ENCODE results near the gene RIMBP2.

RIMBP2 gene

GRCh38 chr12:130419116-130419515, 297.0 kb downstream of the RIMBP2 start:
- in situ Hi-C loops (cut with HindIII; ENCODE audit: low sequenced_read_pairs), result no loop called here

DNA sequence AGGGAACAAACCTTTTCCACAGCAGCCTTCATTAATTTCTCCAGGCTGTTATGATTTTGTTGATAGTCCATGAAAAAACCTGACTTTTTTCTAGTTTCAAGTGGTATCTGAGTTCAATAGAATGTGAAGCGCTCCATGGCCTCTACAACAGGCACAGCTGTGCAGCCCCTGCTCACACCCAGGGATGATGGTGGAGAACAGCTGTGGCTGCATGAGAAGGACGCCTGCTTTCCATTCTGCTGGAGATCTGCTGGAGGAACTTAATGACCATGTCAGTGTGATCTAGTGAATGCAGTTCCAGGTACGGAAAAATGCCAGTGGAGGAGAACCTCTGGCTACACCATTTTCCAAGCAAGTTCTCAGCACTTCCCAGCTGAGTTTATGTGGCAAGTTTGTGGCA, 297.8 kb downstream of the RIMBP2 start:
- in situ Hi-C loops (cut with HindIII; ENCODE audit: low sequenced_read_pairs), result no loop called here

DNA sequence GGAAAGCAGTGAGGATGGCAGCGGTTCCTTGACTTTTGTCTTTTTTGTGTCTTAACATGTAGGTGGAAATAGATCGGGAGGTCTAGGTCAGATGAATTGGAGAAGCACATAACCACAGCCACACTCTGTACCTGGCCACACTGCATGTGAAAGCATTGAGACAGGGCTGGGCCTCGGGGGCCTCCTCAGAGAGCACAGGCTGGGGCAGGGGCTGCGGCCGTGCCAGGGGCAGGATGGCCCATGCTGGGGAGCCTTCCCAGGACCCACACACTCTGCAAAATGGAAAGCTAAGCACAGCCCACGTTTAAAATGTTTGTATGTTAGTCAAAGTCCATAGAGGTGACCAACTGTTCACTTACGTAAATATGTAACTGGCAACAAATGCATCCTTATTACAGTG, 301.7 kb downstream of the RIMBP2 start:
- in situ Hi-C loops (cut with HindIII; ENCODE audit: low sequenced_read_pairs), result no loop called here

DNA sequence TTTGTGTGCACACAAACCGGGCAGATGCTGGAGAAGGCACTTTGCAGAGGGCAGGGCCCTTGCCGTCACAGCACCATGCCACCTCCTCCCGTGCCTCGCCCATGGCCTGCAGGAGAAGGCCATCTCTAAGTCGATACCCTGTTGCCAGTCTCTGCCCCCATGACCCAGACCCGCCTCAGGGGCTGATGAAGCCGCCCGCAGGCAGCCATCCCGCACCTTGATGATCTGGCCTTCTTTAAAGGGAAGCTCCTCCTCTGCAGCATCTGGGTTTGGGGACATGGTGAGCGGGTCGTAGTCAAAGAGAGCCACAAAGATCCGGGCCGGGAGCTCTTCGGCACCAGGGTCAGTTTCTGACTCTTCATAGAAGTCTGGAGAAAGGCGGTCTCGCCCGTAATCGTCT, 302.2 kb downstream of the RIMBP2 start:
- in situ Hi-C loops (cut with HindIII; ENCODE audit: low sequenced_read_pairs), result no loop called here

- in situ Hi-C loops (cut with HindIII; ENCODE audit: low sequenced_read_pairs), result no loop called here
Measured at GRCh38 chr12:130412384-130412783, 303.7 kb downstream of the RIMBP2 start.

DNA sequence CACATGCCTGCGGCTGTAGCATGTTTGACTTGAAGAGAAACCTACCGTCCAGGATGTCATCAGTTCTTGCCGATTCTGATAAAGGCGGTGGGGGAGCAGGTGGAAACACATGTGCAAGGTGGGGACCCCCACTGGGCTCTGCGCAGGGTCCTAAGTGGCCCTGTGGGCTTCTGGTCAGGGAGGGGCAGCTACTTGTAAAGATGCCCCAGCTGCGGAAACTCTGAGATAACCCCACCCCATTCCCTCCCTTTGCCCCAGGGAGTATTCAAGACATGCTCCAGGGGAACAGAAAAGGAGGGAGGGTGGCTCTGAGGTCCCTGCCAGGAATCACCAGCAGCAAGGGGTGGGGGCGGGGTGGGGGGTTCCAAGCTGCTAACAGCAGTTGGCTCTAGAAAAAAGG, 310.8 kb downstream of the RIMBP2 start:
- in situ Hi-C loops (cut with HindIII; ENCODE audit: low sequenced_read_pairs), result no loop called here

- in situ Hi-C loops (cut with HindIII; ENCODE audit: low sequenced_read_pairs), result no loop called here
Measured at GRCh38 chr12:130401703-130402102, 314.4 kb downstream of the RIMBP2 start.

DNA sequence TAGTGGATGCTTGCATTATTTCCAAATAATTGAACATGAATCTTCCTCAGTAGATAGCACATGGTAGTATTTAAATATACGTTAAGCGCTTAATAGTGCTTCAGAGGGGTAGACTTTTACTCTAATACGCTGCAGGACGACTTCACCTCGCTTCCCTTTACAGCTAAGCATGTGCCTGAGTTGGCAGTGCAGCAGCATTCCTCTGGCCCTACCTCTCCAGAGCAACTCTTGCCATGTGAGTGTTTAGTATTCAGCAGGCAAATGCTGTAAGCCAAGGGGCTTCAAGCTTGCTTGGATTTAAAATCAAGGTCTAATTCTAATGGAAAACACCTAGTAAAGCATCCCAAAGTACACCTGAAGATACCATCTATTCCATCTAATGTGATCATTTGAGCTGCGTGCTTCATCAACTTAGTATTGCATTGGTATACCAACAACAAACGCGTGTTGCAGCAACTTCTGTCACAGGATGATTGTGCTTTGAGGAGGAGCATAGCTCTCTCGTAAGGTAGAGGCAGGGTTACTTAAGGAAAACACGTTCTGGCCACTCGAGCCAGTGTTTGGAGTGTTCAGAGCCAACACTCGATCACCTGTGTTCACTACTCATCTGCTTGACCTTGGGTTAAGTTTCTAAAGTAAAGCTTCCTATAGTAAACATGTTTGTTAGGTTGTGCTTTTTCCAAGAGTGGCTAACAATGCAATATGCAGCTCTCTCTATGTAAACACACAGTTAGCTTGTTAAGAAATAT, 317.8 kb downstream of the RIMBP2 start:
- in situ Hi-C loops (cut with HindIII; ENCODE audit: low sequenced_read_pairs), result no loop called here

DNA sequence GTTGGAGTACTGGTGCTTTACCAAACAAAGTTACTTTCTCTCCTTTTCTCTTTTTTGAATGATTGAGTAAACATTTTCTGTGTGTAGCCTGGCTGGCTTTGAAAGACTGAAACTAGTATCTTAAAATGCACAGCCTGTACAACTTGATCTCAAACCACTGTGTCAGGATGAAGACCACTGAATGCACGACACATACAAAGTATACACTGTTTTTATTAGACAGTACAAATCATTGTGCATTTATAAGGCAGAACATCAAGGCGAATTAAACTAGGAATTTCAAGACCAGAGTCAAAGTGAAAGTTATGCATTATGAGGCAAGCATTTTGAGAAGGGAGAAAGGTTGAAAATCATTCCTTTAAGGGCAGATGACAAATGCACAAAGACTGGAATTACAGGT, 319.4 kb downstream of the RIMBP2 start:
- in situ Hi-C loops (cut with HindIII; ENCODE audit: low sequenced_read_pairs), result no loop called here

DNA sequence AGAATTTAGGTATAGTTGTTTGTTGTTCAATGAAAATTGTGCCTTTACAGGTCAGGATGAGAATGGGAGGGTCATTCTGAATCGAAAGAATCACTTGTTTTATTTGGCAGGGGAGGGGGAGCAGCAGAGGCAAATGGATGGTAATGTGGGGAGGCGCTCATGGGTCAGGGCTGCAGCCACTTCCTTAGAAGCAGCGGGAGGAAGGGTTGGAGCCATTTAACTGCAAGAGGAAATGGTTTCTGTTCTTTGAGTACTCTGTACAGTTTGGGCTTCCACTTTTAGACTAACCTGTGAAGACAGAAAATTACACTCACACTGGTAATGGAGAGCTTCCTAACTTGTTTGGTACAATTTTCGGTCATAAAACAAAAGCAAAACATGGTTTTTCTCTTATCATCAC, 321.2 kb downstream of the RIMBP2 start:
- in situ Hi-C loops (cut with HindIII; ENCODE audit: low sequenced_read_pairs), result no loop called here

DNA sequence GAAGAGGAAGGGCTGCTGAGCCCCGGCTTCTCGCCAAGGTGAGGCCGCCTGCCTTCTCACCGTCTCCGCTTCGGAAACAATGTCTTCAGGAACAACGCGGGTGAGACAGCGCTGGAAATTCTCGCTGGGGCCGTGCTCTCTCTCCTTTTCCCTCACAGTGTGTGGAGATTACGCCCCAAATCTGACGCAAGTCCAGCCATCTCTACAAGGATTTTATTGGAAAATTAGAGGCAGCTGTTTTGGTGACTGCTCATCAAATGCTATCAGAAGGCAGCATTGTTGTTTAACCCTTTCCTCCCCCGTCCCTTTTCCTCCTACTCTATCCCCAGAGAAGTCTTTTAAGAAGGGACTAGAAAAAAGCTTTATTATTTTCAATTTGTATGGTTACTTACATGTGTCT, 324.9 kb downstream of the RIMBP2 start:
- in situ Hi-C loops (cut with HindIII; ENCODE audit: low sequenced_read_pairs), result no loop called here

- in situ Hi-C loops (cut with HindIII; ENCODE audit: low sequenced_read_pairs), result no loop called here
Measured at GRCh38 chr12:130385193-130385592, 330.9 kb downstream of the RIMBP2 start.

DNA sequence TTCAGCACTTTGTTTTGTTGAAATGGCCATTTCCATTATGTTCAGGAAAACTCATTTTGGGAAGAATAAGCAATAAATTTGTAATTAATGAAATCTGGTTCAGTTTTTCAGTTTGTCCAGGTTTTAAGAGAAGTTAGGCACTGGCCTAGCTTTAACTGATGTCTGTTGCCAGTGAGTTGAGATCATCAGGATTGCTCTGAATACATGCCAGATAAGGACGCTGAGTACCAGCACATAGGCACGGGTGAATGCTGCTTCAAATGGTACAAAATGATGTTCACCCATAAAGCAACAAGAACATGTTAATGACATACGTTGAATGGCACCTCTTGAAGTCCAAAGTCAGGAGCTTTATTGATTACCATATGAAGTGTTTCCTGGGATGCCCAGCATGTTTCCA, 331.9 kb downstream of the RIMBP2 start:
- in situ Hi-C loops (cut with HindIII; ENCODE audit: low sequenced_read_pairs), result no loop called here

DNA sequence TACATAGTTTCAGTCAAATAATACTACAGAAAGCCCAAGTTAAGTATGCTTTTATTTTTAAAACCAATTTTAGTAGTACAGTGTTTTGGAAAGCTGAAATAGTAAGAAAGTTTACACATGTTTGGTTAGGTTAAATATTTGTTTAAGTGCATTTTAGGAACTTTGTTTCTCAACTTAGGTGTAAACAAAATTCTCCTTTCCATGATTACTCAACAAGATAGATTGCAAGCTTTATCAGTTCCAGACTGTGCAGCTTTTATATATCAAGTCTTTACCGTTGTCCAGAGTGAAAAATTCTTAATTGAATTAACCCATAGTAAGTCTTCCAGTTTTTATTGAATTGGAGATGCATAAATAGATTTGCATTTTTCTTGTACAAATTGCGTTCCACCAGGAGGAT, 333.3 kb downstream of the RIMBP2 start:
- in situ Hi-C loops (cut with HindIII; ENCODE audit: low sequenced_read_pairs), result no loop called here

DNA sequence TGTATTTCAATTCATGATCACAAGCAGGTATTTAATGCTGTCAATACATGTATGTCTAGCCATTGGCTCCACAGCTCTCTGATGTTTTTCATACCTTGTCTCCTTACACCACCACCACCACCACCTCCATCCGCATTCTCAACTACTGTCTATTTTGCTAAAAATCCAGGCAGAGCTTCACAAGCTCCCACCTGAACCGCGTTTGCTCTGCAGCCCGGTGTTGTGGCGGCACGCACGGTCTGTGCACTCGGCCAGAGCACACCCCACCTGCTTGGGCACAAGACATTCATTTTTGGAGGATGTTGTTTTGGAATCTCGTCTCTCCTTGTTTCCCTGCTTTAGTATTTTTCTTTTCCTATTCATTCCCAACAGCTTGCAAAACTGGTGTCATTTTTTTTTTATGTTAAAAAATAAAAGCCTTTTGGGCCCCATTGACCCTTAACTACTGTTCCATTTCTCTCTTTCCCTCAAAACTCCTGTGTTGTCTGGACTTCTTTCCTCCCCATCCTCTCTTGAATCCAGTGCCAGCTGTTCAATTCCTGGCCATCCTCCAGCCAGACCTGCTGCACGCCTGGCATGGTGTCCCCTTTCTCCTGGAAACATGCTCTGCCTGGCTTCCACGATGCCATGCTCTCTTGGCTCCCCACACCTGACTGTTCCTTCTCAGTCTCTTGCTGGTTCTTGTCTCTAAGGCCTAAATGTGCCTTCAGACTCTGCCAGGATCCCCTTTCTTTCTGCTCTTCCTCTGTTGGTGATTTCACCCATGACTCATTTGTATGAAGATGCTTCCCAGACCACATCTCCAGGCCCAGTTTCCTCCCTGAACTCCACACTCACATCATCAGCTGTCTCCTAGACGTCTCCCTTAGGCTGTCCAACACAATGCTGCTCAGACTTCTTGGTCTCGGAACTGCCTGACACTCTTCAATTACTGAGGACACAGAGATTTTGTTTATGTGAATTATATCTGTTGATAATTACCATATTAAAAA, 340.5 kb downstream of the RIMBP2 start:
- in situ Hi-C loops (cut with HindIII; ENCODE audit: low sequenced_read_pairs), result no loop called here

DNA sequence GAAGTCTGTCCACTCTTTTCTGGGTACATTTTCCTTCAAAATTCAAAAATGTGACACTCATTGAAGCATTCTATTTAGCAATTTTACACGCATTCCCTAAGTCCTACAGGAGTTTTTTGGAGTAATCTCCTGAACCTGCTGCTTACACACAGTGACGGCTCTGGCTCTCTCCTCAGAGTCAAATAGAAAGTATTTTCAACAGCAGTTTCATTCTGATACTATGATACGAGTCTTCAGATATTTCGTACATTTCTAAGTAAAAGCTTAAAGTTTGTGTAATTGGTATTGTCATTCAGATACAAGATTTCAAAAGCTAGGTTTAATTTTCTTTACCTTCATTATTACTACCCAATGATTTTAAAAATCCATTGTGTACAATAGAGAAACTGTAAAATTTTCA, 342.0 kb downstream of the RIMBP2 start:
- in situ Hi-C loops (cut with HindIII; ENCODE audit: low sequenced_read_pairs), result no loop called here

DNA sequence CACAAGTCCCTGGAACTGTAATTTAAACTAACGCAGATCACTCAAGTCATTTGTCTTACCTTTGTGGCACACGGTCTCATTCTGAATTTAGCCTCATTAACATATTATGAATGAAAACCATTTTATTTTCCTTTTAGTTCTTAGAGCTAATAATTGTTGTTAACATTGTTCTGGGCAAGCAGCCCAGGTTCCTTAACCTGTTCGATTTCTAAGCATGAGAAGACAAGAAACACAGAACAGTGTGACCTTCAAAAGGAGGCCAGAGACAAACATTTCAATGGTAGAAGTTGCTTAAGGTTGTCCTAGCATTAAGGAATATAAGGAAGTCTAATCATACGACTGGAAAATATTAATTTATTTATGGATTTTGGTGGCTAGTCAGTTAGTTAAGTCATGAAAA, 343.2 kb downstream of the RIMBP2 start:
- in situ Hi-C loops (cut with HindIII; ENCODE audit: low sequenced_read_pairs), result no loop called here

DNA sequence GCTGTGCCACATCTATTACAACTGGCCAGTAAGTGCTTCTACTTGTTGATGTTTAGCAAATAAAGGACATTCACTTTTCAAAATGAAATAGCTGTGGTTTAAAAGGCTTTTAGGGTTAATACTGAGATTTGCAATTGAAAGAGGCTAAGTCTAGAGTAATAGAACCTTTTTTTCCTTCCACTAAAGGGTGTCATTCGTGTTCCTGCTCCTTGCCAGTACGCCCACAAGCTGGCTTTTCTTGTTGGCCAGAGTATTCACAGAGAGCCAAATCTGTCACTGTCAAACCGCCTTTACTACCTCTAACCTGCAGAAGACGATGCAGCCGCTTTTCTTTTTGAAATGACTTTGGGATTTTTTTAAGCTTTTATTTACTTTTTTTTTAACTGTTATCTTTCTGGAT, 344.8 kb downstream of the RIMBP2 start:
- in situ Hi-C loops (cut with HindIII; ENCODE audit: low sequenced_read_pairs), result no loop called here

- in situ Hi-C loops (cut with HindIII; ENCODE audit: low sequenced_read_pairs), result no loop called here
Measured at GRCh38 chr12:130369816-130370215, 346.3 kb downstream of the RIMBP2 start.

DNA sequence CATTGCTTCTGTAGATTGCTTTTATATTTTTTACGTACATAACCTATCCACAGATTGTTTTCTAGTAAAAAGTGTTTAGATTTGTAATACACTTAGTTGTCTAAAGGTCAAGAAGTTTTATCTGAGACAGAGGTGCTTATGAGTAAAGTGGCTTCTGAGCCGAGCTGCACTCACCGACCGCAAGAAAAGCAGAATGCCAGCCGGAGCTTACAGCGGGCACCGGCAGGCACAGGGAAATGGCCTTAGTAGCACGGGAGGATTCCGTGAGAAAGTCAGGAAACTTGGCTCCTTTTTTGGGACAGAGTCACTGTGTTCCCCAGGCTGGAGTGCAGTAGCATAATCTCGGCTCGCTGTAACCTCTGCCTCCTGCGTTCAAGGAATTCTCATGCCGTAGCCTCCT, 348.6 kb downstream of the RIMBP2 start:
- in situ Hi-C loops (cut with HindIII; ENCODE audit: low sequenced_read_pairs), result no loop called here

DNA sequence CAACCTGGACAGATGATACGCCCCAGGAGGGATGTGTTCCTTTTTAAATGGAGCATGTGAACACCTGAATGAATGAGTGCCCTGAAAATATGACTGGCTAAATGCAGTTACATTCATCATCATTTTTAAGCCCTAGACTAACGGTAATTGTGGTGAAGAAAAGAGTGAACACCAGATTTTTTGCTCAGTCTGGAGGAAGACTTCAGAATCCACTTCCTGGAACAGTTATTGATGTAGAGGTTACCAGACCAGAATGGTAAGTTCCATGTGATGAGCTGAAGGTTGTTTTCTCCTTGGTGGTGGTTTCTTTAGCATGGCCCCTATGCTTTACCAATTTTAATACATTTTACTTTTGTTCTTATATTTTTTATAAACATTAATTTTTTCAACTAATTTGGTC, 349.1 kb downstream of the RIMBP2 start:
- in situ Hi-C loops (cut with HindIII; ENCODE audit: low sequenced_read_pairs), result no loop called here

DNA sequence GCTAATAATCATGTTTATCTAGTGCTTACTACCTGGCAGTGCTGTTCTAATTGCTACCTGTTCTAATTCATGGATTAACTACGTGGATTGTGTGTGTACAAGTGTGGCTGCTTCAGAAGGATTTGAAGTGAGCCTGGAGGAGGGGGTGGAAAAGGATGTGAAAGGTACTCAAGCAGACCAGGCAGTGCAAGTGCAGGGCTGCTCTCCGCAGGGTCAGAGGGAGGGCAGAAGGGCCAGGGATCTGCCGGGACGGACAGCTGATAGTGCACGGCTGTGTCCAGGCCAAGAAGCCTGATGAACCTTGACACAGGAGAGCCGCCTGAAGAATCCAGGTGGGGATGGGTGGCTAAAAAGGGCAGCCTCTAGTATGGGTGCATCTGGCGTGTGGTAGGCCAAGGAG, 349.9 kb downstream of the RIMBP2 start:
- in situ Hi-C loops (cut with HindIII; ENCODE audit: low sequenced_read_pairs), result no loop called here
